K562 treated with DMSO at 1 percent for 24 hours (cell line): Measurements from ENCODE around the gene PPP2R5B. TPM values are rescaled to one million over a fixed set of nuclear protein-coding genes. Genes with fewer than 3 reads are reported as not detected.

ENCODE experiments used
- total RNA-seq: library from RNA; unstranded; fragments of 300-600 nt; gene quantifications from 2 replicates; pipeline ENCODE4 v1.2.3, GENCODE V29; 2022; ENCODE audit warnings: low read depth; ENCODE audit not compliant: insufficient read depth

PPP2R5B gene
- total RNA-seq = 15.6 and 16.7 TPM in 2 replicates

DNA sequence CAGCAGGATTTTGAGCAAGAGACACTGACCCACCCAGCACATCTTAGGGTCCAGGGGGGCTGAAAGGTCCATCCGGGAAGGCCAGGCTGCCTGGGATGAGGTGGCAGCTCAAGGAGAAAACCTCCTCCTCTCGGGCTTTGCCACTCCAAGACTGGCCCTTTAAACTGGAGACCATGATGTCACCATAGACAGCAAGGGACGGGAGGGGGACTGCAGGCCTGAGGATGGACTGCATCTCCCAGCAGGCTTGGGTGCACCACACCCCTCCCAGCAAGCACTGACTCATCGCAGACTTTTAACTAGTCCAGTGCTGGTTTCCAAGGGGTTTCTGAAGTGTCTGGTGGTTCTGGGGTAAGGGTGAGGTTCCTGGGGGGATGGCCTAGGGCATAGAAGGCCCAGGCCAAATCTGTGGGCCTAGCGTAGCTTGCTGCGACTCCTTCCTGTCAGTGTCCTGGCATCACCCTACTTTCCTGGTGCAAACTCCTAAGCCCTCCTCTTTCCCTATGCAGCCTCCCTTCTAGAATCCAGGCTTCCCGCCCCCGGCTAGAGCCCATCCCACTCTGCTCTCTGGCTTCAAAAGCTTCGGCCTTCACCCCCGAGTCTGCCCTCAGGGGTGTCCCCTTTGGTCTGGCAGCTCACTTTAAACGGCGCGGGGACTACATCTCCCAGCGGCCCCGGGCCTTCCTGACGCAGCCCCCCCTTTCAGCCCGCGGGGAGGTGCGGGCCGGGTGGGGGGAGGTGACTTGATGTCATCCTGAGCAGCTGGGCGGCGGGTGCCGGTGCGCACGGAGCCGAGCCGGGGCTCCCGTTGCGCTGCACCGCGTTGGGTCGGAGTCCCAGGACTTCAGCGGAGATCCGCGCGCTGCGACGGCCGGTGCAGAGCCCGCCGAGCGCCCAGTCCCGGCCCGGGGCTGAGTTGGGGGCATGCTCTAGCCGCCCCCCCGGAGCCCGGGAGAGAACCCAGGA, at the start of gene PPP2R5B:
Gene PPP2R5B (plus strand): TSS at position 746 of the 966 bp plus-strand sequence. CDS start 1,046 bp downstream, outside the sequence.

GRCh38 chr11:64878494-64879243, 45.8 kb upstream of the PPP2R5B start, which contains the start of gene EHD1:
TSS of gene EHD1 (minus strand) at chr11:64878621. CDS start at chr11:64878464, 157 bp downstream.

DNA sequence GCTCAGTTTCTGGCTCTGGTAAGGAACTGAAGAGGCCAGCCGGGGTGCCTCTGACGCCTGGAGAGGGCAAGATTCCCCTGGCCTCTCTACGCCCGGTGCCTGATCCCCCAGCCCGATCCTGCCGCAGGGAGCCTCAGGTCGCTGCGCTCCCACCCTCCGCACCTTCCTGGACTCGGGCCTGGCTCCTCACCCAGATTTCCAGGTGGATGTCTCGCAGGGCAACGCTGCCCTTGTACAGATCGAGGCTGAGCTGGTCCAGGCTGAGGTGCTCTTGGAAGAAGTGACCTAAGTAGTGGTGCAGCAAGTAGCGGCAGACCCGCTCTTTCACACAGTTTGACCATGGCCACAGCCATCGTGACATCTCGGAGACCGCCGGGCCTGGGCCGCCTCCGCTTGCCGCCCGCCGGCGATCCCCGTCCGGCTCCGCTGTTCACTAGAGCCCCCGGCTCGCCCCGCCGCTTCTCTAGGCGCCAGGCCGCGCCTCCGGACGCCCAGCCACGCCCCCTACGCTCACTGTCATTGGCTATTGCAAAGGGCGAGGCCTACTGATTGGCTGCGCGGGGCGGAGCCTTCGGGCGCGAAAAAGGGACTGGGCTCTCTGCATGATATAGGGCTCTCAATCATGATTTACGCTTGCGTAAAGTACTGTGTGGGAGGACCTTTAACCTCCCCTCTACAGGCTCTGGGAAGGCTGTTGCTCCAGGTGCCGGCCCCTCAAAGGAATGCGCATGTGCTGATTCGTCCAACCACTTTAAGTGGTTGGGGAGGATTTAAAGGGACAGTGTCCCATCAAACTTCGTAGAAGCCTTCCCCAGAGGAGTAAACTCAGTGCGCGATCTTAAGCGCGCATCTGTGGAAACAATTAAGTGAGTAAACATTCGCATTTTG, 7.5 kb upstream of the PPP2R5B start, which contains the start of gene ATG2A:
Gene ATG2A (minus strand): TSS at position 435 of the 888 bp plus-strand sequence. CDS start 74 bp downstream, at position 361.

DNA sequence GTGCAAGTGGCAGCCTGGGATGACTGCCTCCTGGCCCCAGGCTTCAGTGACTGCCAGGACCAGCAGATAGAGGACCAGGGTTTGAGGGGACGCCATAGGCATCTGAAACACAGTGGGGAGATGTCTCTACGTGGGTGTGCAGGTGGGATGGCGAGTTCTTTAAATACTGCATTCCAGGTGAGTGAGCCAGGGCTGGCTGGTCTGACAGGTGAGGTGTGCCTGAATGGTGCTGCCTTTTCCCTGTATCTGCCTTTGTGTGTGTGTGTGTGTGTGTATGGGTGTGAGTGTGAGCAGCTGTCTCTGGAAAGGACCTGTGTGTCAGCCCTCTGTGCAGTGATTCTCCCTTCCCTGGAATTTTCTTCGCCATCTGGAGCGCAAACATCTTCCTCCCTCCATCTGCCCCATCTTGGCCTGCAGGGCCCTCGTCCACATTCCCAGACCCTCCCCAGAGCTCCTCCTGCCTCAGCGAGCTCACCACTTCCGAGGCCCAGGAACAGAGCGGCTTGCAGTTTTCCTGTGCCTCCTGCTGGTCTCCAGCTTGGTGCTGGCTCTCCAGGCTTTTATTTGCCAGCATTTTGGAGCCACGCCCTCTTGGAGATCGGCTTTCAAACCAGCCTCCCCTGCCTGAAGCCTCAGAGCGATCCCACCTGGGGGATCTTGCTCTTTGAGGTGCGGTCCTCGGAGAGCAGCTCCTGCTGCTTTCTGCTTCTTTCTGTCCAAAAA, 11.0 kb downstream of the PPP2R5B start, which contains the start of gene GPHA2:
Gene GPHA2 (minus strand): TSS at position 535 of the 723 bp plus-strand sequence. CDS start 433 bp downstream, at position 102.

GRCh38 chr11:64971421-64972233, 47.1 kb downstream of the PPP2R5B start, which contains the start of gene MAJIN:
TSS of gene MAJIN (minus strand) at chr11:64972108. CDS start at chr11:64959405, 12,703 bp downstream.

Other genes with a start within 250 kb of the PPP2R5B start
- 0.12 TPM in 1 of 2 replicates, not detected in the other for gene NRXN2, start 201.5 kb upstream of the PPP2R5B start, total RNA-seq
- 4.1 and 9.6 TPM in 2 replicates for gene RASGRP2, start 180.5 kb upstream of the PPP2R5B start, total RNA-seq
- 3.0 and 3.3 TPM in 2 replicates for gene PYGM, start 164.7 kb upstream of the PPP2R5B start, total RNA-seq
- gene SF1, start 146.1 kb upstream of the PPP2R5B start, total RNA-seq = 112 and 115 TPM in 2 replicates
- 14.9 and 18.6 TPM in 2 replicates for gene MAP4K2, start 121.5 kb upstream of the PPP2R5B start, total RNA-seq
- gene MEN1, start 114.1 kb upstream of the PPP2R5B start, total RNA-seq = 49.6 and 56.7 TPM in 2 replicates
- gene CDC42BPG, start 80.0 kb upstream of the PPP2R5B start, total RNA-seq = 8.8 and 8.9 TPM in 2 replicates
- 69.7 and 74.6 TPM in 2 replicates for gene EHD1, start 46.1 kb upstream of the PPP2R5B start, total RNA-seq
- 70.0 and 70.9 TPM in 2 replicates for gene ATG2A, start 7.5 kb upstream of the PPP2R5B start, total RNA-seq
- not detected in 2 replicates for gene GPHA2, start 11.2 kb downstream of the PPP2R5B start, total RNA-seq
- 0.31 TPM in 1 of 2 replicates, not detected in the other for gene MAJIN, start 47.4 kb downstream of the PPP2R5B start, total RNA-seq
- gene BATF2, start 72.3 kb downstream of the PPP2R5B start, total RNA-seq = 10.3 TPM in 2 replicates
- gene ARL2, start 89.5 kb downstream of the PPP2R5B start, total RNA-seq = 131 and 142 TPM in 2 replicates
- 53.8 and 58.4 TPM in 2 replicates for gene SNX15, start 102.8 kb downstream of the PPP2R5B start, total RNA-seq
- 65.7 and 77.0 TPM in 2 replicates for gene SAC3D1, start 116.5 kb downstream of the PPP2R5B start, total RNA-seq
- gene NAALADL1, start 133.9 kb downstream of the PPP2R5B start, total RNA-seq = 0.61 TPM in 1 of 2 replicates, not detected in the other
- 83.8 and 84.5 TPM in 2 replicates for gene CDCA5, start 159.4 kb downstream of the PPP2R5B start, total RNA-seq
- gene ZFPL1, start 159.5 kb downstream of the PPP2R5B start, total RNA-seq = 72.4 and 80.5 TPM in 2 replicates
- 133 and 154 TPM in 2 replicates for gene VPS51, start 171.5 kb downstream of the PPP2R5B start, total RNA-seq
- 34.6 and 41.2 TPM in 2 replicates for gene TM7SF2, start 187.2 kb downstream of the PPP2R5B start, total RNA-seq
- gene ZNHIT2, start 193.0 kb downstream of the PPP2R5B start, total RNA-seq = 52.0 and 61.4 TPM in 2 replicates
- 1,172 and 1,237 TPM in 2 replicates for gene FAU, start 197.4 kb downstream of the PPP2R5B start, total RNA-seq
- gene MRPL49, start 197.6 kb downstream of the PPP2R5B start, total RNA-seq = 82.6 and 89.4 TPM in 2 replicates
- 60.9 and 64.4 TPM in 2 replicates for gene SYVN1, start 209.8 kb downstream of the PPP2R5B start, total RNA-seq
- gene SPDYC, start 245.5 kb downstream of the PPP2R5B start, total RNA-seq = 24.4 and 27.1 TPM in 2 replicates